Activated B cell treated with CpG ODN at 0.5 μM for 24 hours (primary cell): Measurements from ENCODE around the gene GPR137. TPM values are rescaled to one million over a fixed set of nuclear protein-coding genes. Genes with fewer than 3 reads are reported as not detected.

Experiments
- ATAC-seq: fragments of 200-7000 bp; cut with Tn5 transposase; one replicate; pipeline ENCODE4 v1.10.0; 2021; ENCODE audit warnings: low read depth, mild to moderate bottlenecking, moderate library complexity
- CTCF ChIA-PET: fragments of 350-600 bp; sonication (Branson Sonifier 250); formaldehyde crosslinking; loops from one replicate; lab custom pipeline; 2021; ENCODE audit warnings: antibody characterized with exemption; lab: Charles Lee
- POLR2A ChIA-PET: fragments of 350-600 bp; sonication (Branson Sonifier 250); formaldehyde crosslinking; loops from one replicate; lab custom pipeline; 2021; ENCODE audit warnings: antibody characterized with exemption; lab: Charles Lee
- DNase-seq: peaks from one replicate; pipeline ENCODE4 v3.0.0; 2022
- H3K27ac Mint-ChIP-seq: one replicate; pipeline ENCODE4 v1.8.0; 2020; ENCODE audit warnings: mixed read lengths
- H3K27me3 Mint-ChIP-seq: one replicate; pipeline ENCODE4 v1.8.0; 2021; ENCODE audit warnings: mixed read lengths
- H3K36me3 Mint-ChIP-seq: one replicate; pipeline ENCODE4 v1.8.0; 2021; ENCODE audit warnings: low read depth, mixed read lengths
- H3K4me1 Mint-ChIP-seq: one replicate; pipeline ENCODE4 v1.8.0; 2021; ENCODE audit warnings: mixed read lengths
- H3K4me3 Mint-ChIP-seq: one replicate; pipeline ENCODE4 v1.8.0; 2020; ENCODE audit warnings: mild to moderate bottlenecking, mixed read lengths
- H3K9me3 Mint-ChIP-seq: one replicate; pipeline ENCODE4 v1.8.0; 2020; ENCODE audit warnings: mixed read lengths
- CTCF ChIP-seq: fragments of 200-600 bp; IDR thresholded peaks from one replicate; pipeline ENCODE4 v1.8.0; 2022; ENCODE audit warnings: antibody characterized with exemption, mild to moderate bottlenecking
- intact Hi-C: fragments of 100-400 bp; cut with micrococcal nuclease; formaldehyde crosslinking; loops from one replicate; pipeline ENCODE4 v1.15.1; 2024
- total RNA-seq: library from RNA; stranded (reverse); gene quantifications from 2 replicates; pipeline ENCODE4 v1.2.3, GENCODE V29; 2022

Gene GPR137
- total RNA-seq, 1 donor from 2014 or later = 53.1 TPM

- ATAC-seq = no peak
- DNase-seq = no peak
- ChIA-PET POLR2A (interaction anchor here (0.6 to 8.7 kb wide), 11 partner anchors 9 to 1317 kb away, joined by 3 to 127 read pairs (median 11); partner anchors contain the start of genes DNAJC4, ESRRA, FERMT3 and NUDT22), CTCF (no interaction called here)
- Mint-ChIP-seq H3K4me1 (peaks cover 76% of the 10 kb centered on the region), H3K36me3 (peaks cover 56% of the 10 kb centered on the region), H3K27me3 (no peaks in the 10 kb centered on the region), H3K27ac (peak overlapping the region; percentile 98), H3K4me3 (peak overlapping the region; percentile 91), H3K9me3 (no peaks in the 10 kb centered on the region)
- no peak for TF ChIP-seq CTCF
- intact Hi-C loops = loop anchor here (1.0 to 10.0 kb wide), 6 partner anchors 10 to 535 kb away; partner anchors contain the start of genes CCDC88B, DNAJC4, NUDT22 and OTUB1
Observed at GRCh38 chr11:64239662-64240434, 45.8 kb upstream of the GPR137 start.

GRCh38 chr11:64240435-64241240, 45.0 kb upstream of the GPR137 start, which contains the start of gene FKBP2:
FKBP2 (plus strand) TSS chr11:64241095; CDS start chr11:64242388, 1,293 bp downstream.
- H3K27me3 Mint-ChIP-seq = no peaks in the 10 kb centered on the region
- intact Hi-C loops = loop anchor here (1.0 to 10.0 kb wide), 11 partner anchors 10 to 534 kb away; partner anchors contain the start of genes CCDC88B, DNAJC4, ESRRA and GPR137
- DNase-seq (peak; percentile 98), ATAC-seq (peak; percentile 61)
- H3K36me3 Mint-ChIP-seq = peaks cover 50% of the 10 kb centered on the region
- H3K4me3 Mint-ChIP-seq = peak within 1 kb of the TSS; percentile 91
- H3K27ac Mint-ChIP-seq = peak within 1 kb of the TSS; percentile 98
- H3K4me1 Mint-ChIP-seq = peaks cover 75% of the 10 kb centered on the region
- POLR2A ChIA-PET = interaction anchor here (0.5 to 8.7 kb wide), 28 partner anchors 9 to 1649 kb away, joined by 3 to 127 read pairs (median 7); partner anchors contain the start of genes BAD, CCDC88B, DNAJC4 and ESRRA
- CTCF ChIA-PET = interaction anchor here (0.7 to 1.3 kb wide), 4 partner anchors 10 to 60 kb away, joined by 3 to 7 read pairs (median 3); partner anchors contain the start of gene STIP1
- TF ChIP-seq CTCF = no peak
- H3K9me3 Mint-ChIP-seq = no peaks in the 10 kb centered on the region

- Mint-ChIP-seq H3K36me3 (peaks cover 54% of the 10 kb centered on the region), H3K27ac (peak overlapping the region; percentile 98), H3K27me3 (no peaks in the 10 kb centered on the region), H3K4me1 (peaks cover 74% of the 10 kb centered on the region), H3K9me3 (no peaks in the 10 kb centered on the region), H3K4me3 (peak overlapping the region; percentile 91)
- ATAC-seq (peak; percentile 81), DNase-seq (peak; percentile 100)
- POLR2A ChIA-PET = interaction anchor here (0.5 to 8.7 kb wide), 24 partner anchors 9 to 1649 kb away, joined by 3 to 127 read pairs (median 8); partner anchors contain the start of genes BAD, CCDC88B, DNAJC4 and ESRRA
- intact Hi-C loops = loop anchor here (1.0 to 10.0 kb wide), 9 partner anchors 10 to 534 kb away; partner anchors contain the start of genes CCDC88B, ESRRA, GPR137 and OTUB1
- CTCF ChIA-PET = interaction anchor here (0.7 to 1.3 kb wide), 4 partner anchors 9 to 60 kb away, joined by 3 to 7 read pairs (median 3); partner anchors contain the start of gene STIP1
- TF ChIP-seq CTCF = no peak
Observed at GRCh38 chr11:64241241-64241490, 44.5 kb upstream of the GPR137 start.

GRCh38 chr11:64241491-64242374, 43.9 kb upstream of the GPR137 start:
- Mint-ChIP-seq H3K9me3 (no peaks in the 10 kb centered on the region), H3K36me3 (peaks cover 54% of the 10 kb centered on the region), H3K27me3 (no peaks in the 10 kb centered on the region), H3K4me3 (peak overlapping the region; percentile 91), H3K27ac (peak overlapping the region; percentile 98), H3K4me1 (peaks cover 74% of the 10 kb centered on the region)
- no peak for TF ChIP-seq CTCF
- CTCF ChIA-PET = interaction anchor here (0.7 to 6.2 kb wide), 5 partner anchors 9 to 59 kb away, joined by 3 to 37 read pairs (median 3); partner anchors contain the start of genes FERMT3 and STIP1
- DNase-seq (peak; percentile 27), ATAC-seq (no peak)
- POLR2A ChIA-PET = interaction anchor here (0.5 to 8.7 kb wide), 26 partner anchors 8 to 1650 kb away, joined by 3 to 127 read pairs (median 7); partner anchors contain the start of genes BAD, CCDC88B, DNAJC4 and ESRRA
- intact Hi-C loops = loop anchor here (1.0 to 10.0 kb wide), 9 partner anchors 10 to 533 kb away; partner anchors contain the start of genes CCDC88B, ESRRA, GPR137 and OTUB1
